C4-2B (cell line): ENCODE results near the gene EFHD2.

ENCODE experiments used
- CTCF ChIP-seq: fragments of 450-650 bp; conservative IDR thresholded peaks from 2 replicates; pipeline ENCODE4 v1.5.1; 2017; ENCODE audit warnings: mild to moderate bottlenecking
- ZFX ChIP-seq: fragments of 450-650 bp; IDR thresholded peaks from 2 replicates; pipeline ENCODE4 v1.6.1; 2017

- TF ChIP-seq CTCF: no peak
- TF ChIP-seq ZFX: no peak
These were observed 24.3 kb upstream of the EFHD2 start for GRCh38 chr1:15385420-15385819.
